NCI-H345 (cell line): ENCODE data around the gene PALLD.
A peak's percentile ranks its signal among the peaks of the same experiment; 100 is the strongest.
"Not testable (repeated sequence)": the region's sequence is repeated elsewhere in the genome, so short reads cannot be mapped to it uniquely, and the experiment has no call there.

ENCODE experiments used
- DNase-seq: peaks from one replicate; lab custom pipeline; 2025; lab: John Stamatoyannopoulos, UW

Gene PALLD

DNA sequence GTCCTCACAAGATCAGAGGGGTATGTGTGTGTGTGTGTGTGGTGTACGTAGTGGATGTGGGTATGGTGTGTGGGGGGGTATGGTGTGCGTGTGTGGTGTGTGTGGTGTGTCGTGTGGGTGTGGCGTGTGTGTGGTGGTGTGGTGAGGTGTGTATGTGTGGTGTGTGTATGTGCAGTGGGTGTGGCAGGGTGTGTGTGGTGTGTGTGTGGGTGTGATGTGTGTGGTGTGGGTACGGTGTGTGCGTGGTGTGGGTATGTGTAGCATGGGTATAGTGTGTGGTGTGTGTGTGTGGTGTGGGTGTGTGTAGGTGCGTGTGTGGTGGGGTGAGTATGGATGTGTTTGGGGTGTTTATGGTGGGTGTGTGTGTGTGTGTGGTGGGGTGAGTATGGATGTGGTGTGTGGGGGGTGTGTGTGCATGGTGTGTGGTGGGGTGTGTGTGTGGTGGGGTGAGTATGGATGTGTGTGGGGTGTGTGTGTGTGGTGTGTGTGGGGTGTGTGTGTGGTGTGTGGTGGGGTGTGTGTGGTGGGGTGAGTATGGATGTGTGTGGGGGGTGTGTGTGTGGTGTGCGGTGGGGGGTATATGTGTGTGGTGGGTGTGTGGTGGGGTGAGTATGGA is 182.0 kb downstream of the PALLD start:
- DNase-seq = no peak

DNA sequence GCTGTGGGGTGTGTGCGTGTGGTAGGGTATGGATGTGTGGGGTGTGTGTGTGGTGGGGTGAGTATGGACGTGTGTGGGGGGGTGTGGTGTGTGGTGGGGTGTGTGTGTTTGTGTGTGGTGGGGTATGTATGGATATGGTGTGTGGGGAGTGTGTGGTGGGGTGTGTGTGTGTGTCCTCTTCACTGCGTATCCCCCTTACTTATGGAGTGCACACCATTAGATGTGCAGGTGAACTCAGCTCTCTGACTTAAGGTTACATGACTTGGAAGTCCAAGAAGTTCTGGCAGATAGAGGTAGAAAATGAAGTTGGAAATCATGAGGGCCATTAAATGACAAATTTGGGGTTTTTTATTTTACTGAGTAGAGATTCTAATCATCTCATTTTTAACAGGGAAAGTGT is 182.5 kb downstream of the PALLD start:
- no peak for DNase-seq

DNA sequence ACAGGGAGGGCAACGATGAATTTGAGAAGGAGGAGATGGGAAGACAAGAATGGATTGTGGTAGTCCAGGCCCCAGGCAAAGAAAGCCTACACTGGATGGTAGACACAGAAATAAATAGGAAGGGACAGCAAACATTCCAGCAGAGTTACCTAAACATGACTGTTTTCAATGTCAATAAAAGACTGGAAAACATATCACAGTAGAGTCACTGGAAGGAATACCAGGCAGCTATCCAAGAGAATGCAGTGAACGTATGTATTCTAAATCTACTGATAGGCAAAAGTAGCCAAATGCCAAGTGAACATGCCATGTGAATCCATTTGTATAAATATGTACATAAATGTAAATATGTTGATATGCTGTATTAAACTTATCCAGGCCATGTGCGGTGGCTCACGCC is 183.0 kb downstream of the PALLD start:
- no peak for DNase-seq

DNA sequence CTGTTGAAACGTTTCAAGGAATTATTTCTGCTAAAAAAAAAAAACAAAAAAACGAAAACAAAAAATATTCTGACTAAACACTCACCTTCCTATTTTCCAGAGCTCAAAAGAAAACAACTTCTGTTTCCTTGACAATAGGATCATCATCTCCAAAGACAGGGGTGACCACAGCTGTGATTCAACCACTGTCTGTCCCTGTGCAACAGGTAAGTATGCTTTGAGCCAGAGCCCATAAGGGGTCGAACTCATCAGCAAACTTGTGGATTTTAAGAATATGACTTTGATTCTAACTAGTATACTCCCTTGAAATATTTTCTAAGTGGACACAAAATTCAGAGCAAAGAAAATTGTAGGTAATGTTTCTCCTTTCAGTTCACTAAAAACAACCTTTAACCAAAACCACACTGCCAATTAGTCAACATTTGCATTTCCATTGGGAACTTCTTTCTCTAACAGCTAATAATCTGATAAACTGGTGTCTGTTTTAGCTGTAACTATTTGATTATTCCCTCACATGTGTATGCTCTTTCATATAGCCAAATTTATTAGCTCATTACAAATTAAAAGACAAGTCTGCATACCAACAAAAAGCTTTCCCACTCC is 186.1 kb downstream of the PALLD start:
- DNase-seq = no peak

DNA sequence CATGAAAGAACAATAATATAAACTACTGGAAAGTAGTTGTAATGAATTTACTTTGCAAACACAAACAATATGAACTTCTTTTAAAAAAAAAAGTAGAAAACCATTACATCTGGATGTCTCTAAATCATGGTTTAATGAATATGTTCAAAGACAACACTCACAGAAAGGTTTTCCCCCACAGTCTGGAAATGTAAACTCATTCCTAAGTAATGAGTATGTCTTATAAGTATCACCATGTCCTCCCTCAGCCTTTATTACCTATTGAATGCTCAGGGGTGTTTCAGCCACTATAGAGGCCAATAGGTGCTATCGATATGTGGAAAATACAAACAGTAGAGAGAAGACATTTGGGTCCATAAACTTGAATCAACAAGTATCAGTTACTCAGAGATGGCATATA is 186.7 kb downstream of the PALLD start:
- DNase-seq = no peak

DNA sequence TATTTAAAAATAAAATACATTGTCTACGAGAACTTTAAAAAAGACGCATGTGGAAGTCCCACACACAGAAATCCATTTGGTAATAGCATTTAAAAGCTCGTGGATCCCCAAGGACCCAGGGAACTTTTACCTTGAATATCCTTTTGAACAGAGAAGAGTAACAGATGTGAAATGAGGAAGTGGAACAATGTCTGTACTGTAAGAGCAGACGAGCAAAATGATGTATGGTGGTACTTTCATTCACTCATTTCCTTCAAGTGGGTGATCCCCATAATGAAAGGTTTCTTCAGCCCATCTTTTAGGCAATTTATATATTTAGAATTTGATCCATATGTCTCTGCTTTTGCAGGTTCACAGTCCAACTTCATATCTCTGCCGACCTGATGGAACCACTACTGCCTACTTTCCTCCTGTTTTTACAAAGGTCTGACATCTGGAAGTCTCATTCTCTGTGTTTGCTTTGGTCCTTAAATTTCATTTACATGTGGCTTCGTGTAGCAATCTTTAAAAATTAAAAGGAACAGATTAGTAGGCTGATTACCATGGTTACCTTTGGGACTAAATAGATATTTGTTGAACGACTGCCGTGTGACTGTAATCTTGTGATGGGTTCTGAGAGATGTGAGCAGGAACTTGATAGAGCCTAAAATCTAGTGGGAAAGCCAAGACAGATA is 188.4 kb downstream of the PALLD start:
- no peak for DNase-seq

DNA sequence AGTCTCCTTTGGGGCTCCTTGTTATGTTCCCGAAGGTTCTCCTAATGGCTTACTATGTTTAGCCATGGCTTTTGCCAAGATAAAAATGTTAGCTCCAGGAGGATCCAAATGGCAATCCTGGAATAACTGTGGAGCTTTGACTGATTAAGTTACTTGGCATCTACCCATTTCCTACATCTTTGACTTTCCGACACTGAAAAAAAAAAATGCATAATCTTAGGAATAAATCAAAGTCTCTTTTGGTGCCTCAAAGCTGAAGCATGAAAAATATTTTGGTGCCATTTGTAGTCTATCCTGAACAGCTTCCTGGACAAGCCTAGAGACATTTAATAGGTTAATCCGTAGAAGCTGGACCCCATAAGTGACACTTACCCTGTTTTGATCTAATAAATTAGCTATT is 191.7 kb downstream of the PALLD start:
- DNase-seq = no peak

DNA sequence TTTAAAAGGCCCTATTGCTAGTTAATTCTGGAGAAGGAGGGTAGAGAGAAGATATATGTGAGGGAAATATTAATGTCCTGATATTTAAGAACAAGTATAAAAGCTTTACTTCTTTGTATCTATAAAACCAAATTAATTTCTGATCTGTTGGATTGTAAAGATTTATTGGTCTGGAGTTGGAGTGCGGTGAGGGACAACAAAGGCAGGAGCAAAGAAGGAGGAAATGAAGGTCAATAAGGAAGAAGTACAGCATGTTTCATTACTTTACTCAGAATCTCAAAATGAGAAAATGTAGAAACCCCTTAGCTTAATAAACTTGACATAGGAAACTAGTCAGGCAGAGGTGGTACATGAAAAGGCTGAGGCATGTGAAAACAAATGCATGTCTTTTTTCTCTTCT is 192.9 kb downstream of the PALLD start:
- DNase-seq = no peak

DNA sequence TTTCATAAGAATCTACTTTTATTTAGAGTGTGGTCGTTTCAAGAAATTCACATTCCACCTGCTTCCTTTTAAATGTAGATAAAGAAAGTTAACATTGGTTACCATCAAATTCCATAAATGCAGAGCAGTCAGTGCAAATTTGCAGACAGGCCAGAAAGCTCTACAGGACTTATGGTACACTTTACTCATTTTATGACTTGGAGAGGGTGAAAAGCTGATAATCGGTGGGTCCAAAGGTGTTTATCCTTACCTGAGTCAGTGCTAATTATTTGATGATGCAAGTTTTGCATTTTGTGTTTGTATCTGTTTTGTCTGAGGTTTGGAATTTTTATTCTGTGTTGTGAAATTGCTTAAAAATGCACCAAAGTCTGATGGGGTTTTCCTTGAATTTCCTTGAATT is 193.3 kb downstream of the PALLD start:
- DNase-seq = no peak

DNA sequence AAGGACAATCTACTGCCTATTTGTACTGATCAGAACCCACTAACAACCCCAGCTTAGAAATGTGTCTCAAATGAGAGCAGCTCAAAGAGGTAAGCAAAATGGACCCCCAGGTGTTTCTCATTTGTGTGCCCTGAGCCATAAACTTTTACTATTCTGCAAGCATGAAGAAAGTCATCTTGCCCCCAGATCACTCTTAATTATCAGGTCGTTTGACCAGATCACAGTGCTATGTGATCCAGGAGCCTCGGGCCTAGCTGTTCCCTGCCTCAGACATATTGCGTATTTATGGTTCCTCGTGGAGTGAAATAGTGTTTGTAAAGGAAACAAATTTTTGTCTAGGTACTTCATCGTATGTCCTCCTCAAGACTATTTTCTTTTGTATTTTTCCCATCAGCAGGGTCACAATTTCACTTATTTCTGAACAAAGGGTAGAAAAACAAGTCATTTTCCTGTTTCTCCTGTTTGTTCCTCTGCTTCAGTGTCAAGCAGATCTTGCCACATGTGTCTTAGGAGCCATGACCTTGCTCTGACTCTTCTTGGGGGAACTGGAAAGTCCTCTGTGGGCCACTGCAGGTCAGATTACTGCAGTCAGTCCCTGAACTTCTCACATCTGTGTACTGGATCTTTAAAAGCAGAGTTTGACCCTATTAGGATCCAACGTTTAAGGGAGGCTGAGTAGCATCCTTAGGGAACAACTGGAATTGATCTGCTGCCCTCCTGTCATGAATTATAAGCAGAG is 194.9 kb downstream of the PALLD start:
- DNase-seq = no peak

DNA sequence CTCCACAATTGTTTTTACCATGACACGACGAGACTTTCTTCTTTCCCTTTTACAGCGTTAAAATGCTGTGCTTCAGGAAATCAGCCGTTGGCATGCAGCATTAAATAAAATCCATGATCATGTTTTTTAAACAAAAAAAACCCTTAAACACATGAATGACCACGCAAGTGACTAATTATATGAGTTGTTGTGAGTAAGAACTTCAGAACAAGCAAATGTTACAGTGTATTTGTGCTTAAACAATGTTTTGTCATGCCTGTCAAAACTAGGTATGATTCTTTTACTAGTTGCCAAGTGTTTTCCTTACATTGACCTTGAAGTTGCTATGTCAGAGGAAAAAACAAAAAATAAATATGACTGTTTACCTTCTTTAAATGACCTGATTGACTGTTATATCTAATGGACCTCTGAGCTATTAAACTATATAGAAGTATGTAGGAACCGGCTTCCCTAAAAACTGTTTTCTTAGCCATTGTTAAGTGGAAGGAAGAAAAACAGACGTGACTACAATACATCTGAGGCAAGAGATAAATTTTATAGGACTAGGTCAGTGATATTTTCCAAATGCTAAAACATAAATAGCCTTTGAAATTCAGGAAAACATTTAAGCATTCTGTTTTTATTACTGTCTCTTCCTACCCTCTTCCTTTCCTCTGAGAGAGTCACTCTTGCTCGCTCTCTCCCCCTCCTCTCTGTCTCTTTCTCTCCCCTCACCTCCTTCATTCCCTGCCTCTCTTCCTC is 197.1 kb downstream of the PALLD start:
- no peak for DNase-seq

DNA sequence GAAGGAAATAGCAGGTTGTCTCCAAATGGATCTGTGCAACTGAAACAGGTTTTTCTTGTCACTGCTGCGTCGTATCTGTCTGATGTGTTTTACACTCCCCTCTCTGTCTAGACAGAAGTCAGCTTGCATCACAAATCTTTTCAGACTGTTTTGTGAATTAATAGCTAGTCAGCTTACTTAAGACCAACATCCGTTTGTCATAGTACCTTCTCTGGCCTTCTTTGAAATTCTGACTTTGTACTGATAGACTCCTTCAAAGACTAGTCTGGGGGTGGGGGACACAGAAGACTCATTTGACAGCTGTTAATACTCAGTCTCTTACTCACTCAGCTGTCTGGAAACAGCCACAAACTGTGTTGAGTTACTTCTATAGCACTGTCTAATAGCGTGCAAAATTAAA is 197.8 kb downstream of the PALLD start:
- no peak for DNase-seq

DNA sequence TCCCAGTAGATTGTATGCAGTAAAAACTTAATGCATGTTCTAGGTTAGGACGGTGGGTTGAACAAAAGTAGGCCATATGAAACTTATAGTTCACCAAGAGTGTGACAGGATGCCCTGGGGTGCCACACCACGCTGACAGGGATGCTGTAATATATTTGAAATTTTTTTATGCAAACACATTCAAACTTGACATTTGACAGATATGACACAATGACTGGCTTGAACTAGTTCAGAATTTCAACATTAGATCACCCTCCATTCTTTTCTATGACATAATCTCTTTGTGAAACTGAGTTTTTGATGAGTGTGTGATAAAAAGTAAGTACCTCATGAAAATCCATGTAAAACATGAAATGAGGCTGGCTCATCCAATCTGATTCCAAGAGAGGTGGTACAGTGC is 198.4 kb downstream of the PALLD start:
- no peak for DNase-seq

DNA sequence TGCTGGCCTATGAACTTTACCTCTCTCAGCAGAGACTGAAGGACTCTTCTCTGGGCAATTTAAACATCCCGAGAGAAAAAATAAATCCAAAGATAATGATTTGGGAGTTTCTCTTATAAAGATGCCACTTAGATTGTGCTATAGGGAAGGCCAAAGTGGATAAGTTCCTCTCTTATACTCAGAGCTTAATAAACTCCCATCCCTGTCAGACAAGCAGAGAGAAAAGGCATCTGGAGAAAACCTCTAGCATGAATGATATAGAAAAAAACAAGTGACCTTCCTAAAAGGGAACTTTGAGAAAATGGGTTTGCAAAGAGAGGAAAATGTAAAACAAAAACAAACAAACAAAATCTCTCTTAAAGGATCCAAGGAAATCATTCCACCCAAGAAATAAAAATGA is 199.4 kb downstream of the PALLD start:
- no peak for DNase-seq

DNA sequence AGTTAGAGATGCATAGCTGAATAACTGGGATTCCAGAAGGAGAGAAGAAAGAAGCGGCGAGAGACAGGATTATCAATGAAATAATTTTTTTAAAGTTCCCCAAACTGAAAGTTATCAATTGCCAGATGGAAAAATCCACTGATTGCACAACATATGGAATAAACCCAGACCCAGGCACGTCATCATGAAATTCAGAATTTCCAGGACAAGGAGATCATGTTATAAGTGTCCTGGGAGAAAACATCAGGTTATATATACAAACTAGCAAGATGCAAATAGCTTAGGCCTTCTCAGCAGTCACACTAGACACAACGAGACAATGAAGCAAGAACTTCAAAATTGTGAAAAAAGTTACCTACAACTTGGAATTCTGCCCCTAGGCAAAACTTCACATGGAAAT is 200.0 kb downstream of the PALLD start:
- DNase-seq = no peak

DNA sequence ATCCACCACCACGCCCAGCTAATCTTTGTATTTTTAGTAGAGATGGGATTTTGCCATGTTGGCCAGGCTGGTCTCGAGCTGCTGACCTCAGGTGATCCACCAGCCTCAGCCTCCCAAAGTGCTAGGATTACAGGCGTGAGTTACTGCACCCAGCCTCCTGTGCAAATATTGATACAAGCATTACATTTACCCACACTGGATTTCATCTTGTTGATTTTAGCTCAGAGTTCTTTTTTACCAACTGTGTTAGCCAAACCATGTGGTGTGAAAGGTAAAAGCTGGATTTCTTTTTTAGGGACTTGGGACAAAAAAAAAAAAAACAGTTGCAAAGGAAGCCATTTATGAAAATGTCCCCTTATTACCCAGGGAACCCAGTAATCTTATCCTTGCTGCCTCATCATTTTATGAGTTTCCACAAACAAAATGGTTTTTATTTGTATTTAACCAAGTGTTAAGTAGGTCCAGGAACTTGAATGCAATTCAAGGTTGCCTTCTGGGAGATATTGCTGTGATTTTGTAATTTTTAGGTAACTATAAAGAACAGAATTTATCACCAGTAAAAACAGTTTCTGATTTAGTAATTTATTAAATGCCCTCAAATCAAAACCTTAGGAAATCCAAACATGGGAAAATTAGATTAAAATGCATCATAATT is 202.5 kb downstream of the PALLD start:
- DNase-seq = peak; percentile 34

DNA sequence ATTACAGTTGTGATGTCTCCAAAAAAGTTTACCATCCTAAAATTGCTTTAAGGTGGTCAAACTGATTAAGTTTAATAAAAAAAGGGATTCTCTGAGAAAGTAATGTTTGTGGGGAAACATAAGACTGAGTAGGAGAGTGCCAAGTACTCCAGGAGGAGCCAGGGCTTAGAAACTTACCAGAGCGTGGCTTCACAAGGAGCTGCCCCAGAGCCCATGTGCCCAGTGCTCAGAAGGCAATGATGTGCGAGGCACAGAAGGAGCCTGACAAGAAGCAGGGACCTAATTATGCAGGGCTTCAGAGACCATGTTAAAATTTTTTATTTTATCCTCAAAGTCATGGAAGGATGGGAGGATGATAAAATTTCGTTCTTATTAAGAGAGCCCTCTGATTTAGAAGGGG is 204.2 kb downstream of the PALLD start:
- no peak for DNase-seq

DNA sequence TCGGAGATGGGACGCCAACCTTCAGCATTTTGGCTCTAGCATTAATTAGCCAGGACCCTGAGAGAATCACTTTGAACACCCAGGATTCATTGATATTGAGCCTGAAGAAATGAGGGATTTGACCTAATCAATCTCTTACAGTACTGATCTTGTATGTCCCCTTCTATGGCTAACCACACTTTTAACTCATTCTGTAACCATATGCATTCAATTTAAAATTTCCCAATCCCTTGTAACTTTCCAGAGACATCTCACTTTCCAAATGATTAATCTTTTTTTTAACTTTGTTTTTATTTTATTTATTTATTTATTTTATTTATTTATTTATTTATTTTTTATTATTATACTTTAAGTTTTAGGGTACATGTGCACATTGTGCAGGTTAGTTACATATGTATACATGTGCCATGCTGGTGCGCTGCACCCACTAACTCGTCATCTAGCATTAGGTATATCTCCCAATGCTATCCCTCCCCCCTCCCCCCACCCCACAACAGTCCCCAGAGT is 205.8 kb downstream of the PALLD start:
- DNase-seq = not testable (repeated sequence)

DNA sequence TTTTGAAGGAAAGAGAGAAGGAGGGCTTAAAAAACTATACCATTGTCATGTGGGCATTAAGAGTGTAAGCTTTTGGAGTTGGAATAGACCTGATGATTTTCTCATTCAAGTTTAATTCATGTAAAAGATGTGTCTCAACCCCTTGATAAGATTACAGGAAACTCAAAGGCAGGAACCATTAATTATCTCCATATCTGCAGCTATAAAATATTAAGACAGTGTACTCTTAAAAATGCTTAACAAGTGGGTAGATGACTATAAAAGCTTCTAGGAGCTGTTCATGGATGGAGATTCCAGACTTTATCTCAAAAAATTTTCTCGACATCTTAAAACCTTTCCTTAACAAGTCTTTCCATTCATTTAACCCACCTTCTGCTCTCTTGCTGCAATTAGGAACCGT is 208.3 kb downstream of the PALLD start:
- DNase-seq = no peak

DNA sequence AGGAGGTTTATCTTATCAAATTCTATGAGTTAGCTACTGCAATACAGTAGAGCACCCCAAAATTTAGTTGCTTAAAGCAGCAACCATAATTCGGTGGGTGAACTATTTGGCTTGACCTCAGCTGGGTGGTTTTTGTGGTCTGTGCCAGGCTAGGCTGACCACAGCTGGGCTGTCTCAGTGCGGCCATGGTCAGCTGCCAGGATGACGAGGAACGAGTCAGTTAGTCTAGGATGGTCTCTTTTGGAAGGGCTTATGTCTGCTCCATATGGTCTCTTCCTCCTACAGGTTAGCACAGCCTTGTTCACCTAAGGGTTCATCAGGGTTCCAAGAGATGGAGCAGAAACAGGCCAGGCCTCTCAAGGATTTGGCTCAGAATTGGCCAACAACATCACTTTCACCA is 210.4 kb downstream of the PALLD start:
- no peak for DNase-seq

DNA sequence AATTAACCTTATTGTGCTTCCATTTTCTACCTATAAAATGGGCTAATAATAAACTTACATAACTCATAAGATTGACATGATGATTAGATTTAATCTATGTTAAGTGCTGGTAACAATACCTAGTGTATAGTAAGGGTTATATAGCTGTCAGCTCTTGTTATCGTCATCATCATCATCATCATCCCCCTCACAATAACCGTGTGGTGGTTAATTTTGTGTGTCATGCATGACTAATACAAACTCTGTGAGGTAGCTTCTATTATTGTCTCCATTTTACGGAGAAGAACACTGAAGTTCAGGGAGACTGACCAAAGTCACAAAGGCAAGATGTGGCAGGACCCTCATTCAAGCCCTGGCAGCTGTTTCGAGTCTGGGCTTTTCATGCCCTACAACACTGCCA is 211.3 kb downstream of the PALLD start:
- DNase-seq = no peak
